H9 (cell line): ENCODE measurements around the gene FAM162A. TPM values are rescaled to one million over a fixed set of nuclear protein-coding genes. Genes with fewer than 3 reads are reported as not detected.
A peak's percentile ranks its signal among the peaks of the same experiment; 100 is the strongest.

Experiments used
- DNase-seq: peaks from one replicate; pipeline ENCODE4 v3.0.0-alpha.2; 2017
- H2AFZ ChIP-seq: one replicate; pipeline ENCODE4 v1.6.1; 2013; ENCODE audit warnings: mild to moderate bottlenecking, low read length, control low read depth, moderate library complexity
- H2AK5ac ChIP-seq: 2 replicates; pipeline ENCODE4 v1.6.1; 2013; ENCODE audit warnings: low read length, control low read depth, mixed read lengths; ENCODE audit not compliant: insufficient read length
- H2BK120ac ChIP-seq: one replicate; pipeline ENCODE4 v1.6.1; 2013; ENCODE audit warnings: low read depth, mild to moderate bottlenecking, low read length, control low read depth, inconsistent platforms; ENCODE audit not compliant: poor library complexity, severe bottlenecking
- H2BK12ac ChIP-seq: 2 replicates; pipeline ENCODE4 v1.6.1; 2013; ENCODE audit warnings: low read length, control low read depth, mixed read lengths, low read depth; ENCODE audit not compliant: insufficient read length
- H2BK15ac ChIP-seq: 2 replicates; pipeline ENCODE4 v1.6.1; 2013; ENCODE audit warnings: low read depth, low read length, control low read depth
- H2BK20ac ChIP-seq: one replicate; pipeline ENCODE4 v1.6.1; 2013; ENCODE audit warnings: low read depth, mild to moderate bottlenecking, low read length, control low read depth, inconsistent platforms; ENCODE audit not compliant: poor library complexity, severe bottlenecking
- H2BK5ac ChIP-seq: 2 replicates; pipeline ENCODE4 v1.6.1; 2013; ENCODE audit warnings: low read length, control low read depth, mixed read lengths; ENCODE audit not compliant: insufficient read length
- H3K14ac ChIP-seq: 2 replicates; pipeline ENCODE4 v1.6.1; 2013; ENCODE audit warnings: low read length, control low read depth; ENCODE audit not compliant: insufficient read depth
- H3K18ac ChIP-seq: 2 replicates; pipeline ENCODE4 v1.6.1; 2013; ENCODE audit warnings: low read depth, mild to moderate bottlenecking, mixed read lengths, low read length, control low read depth; ENCODE audit not compliant: insufficient read length
- H3K23ac ChIP-seq: 2 replicates; pipeline ENCODE4 v1.6.1; 2013; ENCODE audit warnings: low read length, control low read depth, mixed read lengths, low read depth; ENCODE audit not compliant: insufficient read length
- H3K23me2 ChIP-seq: 2 replicates; pipeline ENCODE4 v1.6.1; 2013; ENCODE audit warnings: low read depth, mild to moderate bottlenecking, mixed read lengths, low read length, control low read depth; ENCODE audit not compliant: insufficient read length, poor library complexity, severe bottlenecking
- H3K27ac ChIP-seq: 2 replicates; pipeline ENCODE4 v1.5.1; 2013; ENCODE audit warnings: low read length, control low read depth, mixed read lengths, low read depth; ENCODE audit not compliant: insufficient read length
- H3K27me3 ChIP-seq: 2 replicates; pipeline ENCODE4 v1.6.1; 2013; ENCODE audit warnings: low read length, control low read depth, inconsistent platforms; ENCODE audit not compliant: insufficient read depth
- H3K4ac ChIP-seq: 2 replicates; pipeline ENCODE4 v1.6.1; 2013; ENCODE audit warnings: low read depth, mild to moderate bottlenecking, control low read depth, inconsistent platforms, low read length, moderate library complexity
- H3K4me1 ChIP-seq: 2 replicates; pipeline ENCODE4 v1.6.1; 2013; ENCODE audit warnings: low read length, control low read depth, inconsistent platforms; ENCODE audit not compliant: insufficient read depth
- H3K4me2 ChIP-seq: 2 replicates; pipeline ENCODE4 v1.6.1; 2013; ENCODE audit warnings: low read length, control low read depth, mixed read lengths; ENCODE audit not compliant: insufficient read length, insufficient read depth
- H3K56ac ChIP-seq: 2 replicates; pipeline ENCODE4 v1.6.1; 2013; ENCODE audit warnings: low read depth, mild to moderate bottlenecking, mixed read lengths, low read length, control low read depth; ENCODE audit not compliant: insufficient read length
- H3K79me1 ChIP-seq: 2 replicates; pipeline ENCODE4 v1.6.1; 2013; ENCODE audit warnings: low read depth, mild to moderate bottlenecking, moderate library complexity, low read length, control low read depth, inconsistent platforms; ENCODE audit not compliant: insufficient read depth, poor library complexity, severe bottlenecking
- H3K79me2 ChIP-seq: 2 replicates; pipeline ENCODE4 v1.6.1; 2013; ENCODE audit warnings: low read length, control low read depth, inconsistent platforms; ENCODE audit not compliant: insufficient read depth
- H3K9ac ChIP-seq: 2 replicates; pipeline ENCODE4 v1.6.1; 2013; ENCODE audit warnings: low read length, control low read depth, mixed read lengths; ENCODE audit not compliant: insufficient read length; ENCODE audit errors: extremely low read depth
- H3K9me3 ChIP-seq: one replicate; pipeline ENCODE4 v1.6.1; 2013; ENCODE audit warnings: low read depth, low read length, inconsistent platforms; ENCODE audit not compliant: control insufficient read depth
- H3T11ph ChIP-seq: one replicate; pipeline ENCODE4 v1.6.1; 2013; ENCODE audit warnings: mild to moderate bottlenecking, low read length, control low read depth, inconsistent platforms
- H4K20me1 ChIP-seq: one replicate; pipeline ENCODE4 v1.6.1; 2013; ENCODE audit not compliant: control insufficient read depth, insufficient read length, insufficient read depth
- H4K5ac ChIP-seq: 2 replicates; pipeline ENCODE4 v1.6.1; 2013; ENCODE audit warnings: low read depth, mild to moderate bottlenecking, mixed read lengths, low read length, control low read depth; ENCODE audit not compliant: insufficient read length
- H4K8ac ChIP-seq: replicated peaks from 2 replicates; pipeline ENCODE4 v1.6.1; 2013; ENCODE audit warnings: low read length, control low read depth, mixed read lengths, low read depth; ENCODE audit not compliant: insufficient read length
- H4K91ac ChIP-seq: 2 replicates; pipeline ENCODE4 v1.6.1; 2013; ENCODE audit warnings: low read depth, mild to moderate bottlenecking, moderate library complexity, mixed read lengths, low read length, control low read depth; ENCODE audit not compliant: insufficient read length
- H3K27ac Mint-ChIP-seq, 3 experiments: 2 replicates in 2 of 3; 3 replicates in 1 of 3; pipeline ENCODE4 v1.8.0; 2020 to 2021; ENCODE audit warnings: mixed read lengths in 3 of 3, mild to moderate bottlenecking in 1 of 3, moderate library complexity in 1 of 3
- H3K27me3 Mint-ChIP-seq: 2 replicates; pipeline ENCODE4 v1.8.0; 2021; ENCODE audit warnings: low read depth, mild to moderate bottlenecking, moderate library complexity, mixed read lengths
- H3K36me3 Mint-ChIP-seq, 3 experiments: 2 replicates in 2 of 3; 3 replicates in 1 of 3; pipeline ENCODE4 v1.8.0; 2020 to 2021; ENCODE audit warnings: low read depth in 3 of 3, mixed read lengths in 3 of 3; ENCODE audit not compliant: insufficient read depth in 1 of 3
- H3K4me1 Mint-ChIP-seq, 2 experiments: 2 replicates each; pipeline ENCODE4 v1.8.0; 2020; ENCODE audit warnings: mixed read lengths in 2 of 2
- H3K4me3 Mint-ChIP-seq, 2 experiments: 2 replicates in 1 of 2; 3 replicates in 1 of 2; pipeline ENCODE4 v1.8.0; 2020 to 2021; ENCODE audit warnings: mild to moderate bottlenecking in 2 of 2, mixed read lengths in 2 of 2, moderate library complexity in 1 of 2
- H3K9me3 Mint-ChIP-seq, 2 experiments: 2 replicates in 1 of 2; 3 replicates in 1 of 2; pipeline ENCODE4 v1.8.0; 2020; ENCODE audit warnings: mild to moderate bottlenecking in 2 of 2, mixed read lengths in 2 of 2, moderate library complexity in 1 of 2
- WGBS: extraction: QIAGEN DNeasy Blood & Tissue Kit; methylation state at CpG from one replicate; pipeline ENCODE4 v1.1.7; 2013; ENCODE audit warnings: missing lambda C conversion rate, low lambda C conversion rate, mixed read lengths; ENCODE audit not compliant: insufficient read length; ENCODE audit errors: extremely low coverage; 5-methylcytosine and 5-hydroxymethylcytosine counted together
- total RNA-seq: library from RNA; stranded (reverse); gene quantifications from 2 replicates; pipeline ENCODE4 v1.2.1, GENCODE V29; 2021
- TF ChIP-seq, protein P1 (sequence below): fragments of 200-600 bp; sonication (generic); conservative IDR thresholded peaks from 3 replicates; pipeline ENCODE4 v1.8.0; 2021; ENCODE audit warnings: antibody characterized with exemption, mild to moderate bottlenecking

The FAM162A gene
- total RNA-seq, 1 experiment from 2014 or later = 78.5 TPM

DNA sequence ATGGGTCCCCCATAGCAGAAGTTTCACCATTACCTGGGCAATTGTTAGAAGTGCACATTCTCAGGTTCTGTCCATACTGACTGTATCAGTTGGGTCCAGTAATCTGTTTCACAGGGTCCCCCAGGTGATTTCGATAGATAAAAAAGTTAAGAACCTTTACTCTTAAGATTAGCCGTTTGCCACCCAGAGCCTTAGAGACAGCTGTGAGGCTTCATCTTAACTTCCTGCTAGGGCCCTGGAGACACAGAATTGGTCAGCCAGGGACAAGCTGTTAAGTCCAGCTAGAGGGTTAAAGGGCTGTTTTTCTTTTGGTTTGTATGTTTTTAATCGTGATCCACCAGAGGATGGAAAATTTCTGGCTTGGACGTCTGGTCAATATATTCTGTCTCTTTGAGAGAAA, 6.7 kb downstream of the FAM162A start:
- H3K79me1 ChIP-seq = no peaks in the 10 kb centered on the region
- no peak overlapping the region for H3K4me2 ChIP-seq
- no peaks in the 10 kb centered on the region for H4K20me1 ChIP-seq
- no peak overlapping the region for H2BK5ac ChIP-seq
- H2BK20ac ChIP-seq = no peak overlapping the region
- no peaks in the 10 kb centered on the region for H3K4me1 ChIP-seq
- peaks cover 8 to 11% of the 10 kb centered on the region in 2 experiments for H3K4me1 Mint-ChIP-seq
- H2AFZ ChIP-seq = no peak overlapping the region
- no CpG with 5 or more reads among the region's 4 CpGs for WGBS
- H3K18ac ChIP-seq = no peak overlapping the region
- H3K9me3 ChIP-seq = no peaks in the 10 kb centered on the region
- H2BK120ac ChIP-seq = no peak overlapping the region
- peak overlapping the region in 1 of 3 experiments; percentile 81; a peak in 1 of 7 replicates for H3K27ac Mint-ChIP-seq
- H3K4me3 Mint-ChIP-seq = no peak overlapping the region
- no peak overlapping the region for H3K56ac ChIP-seq
- H3K9ac ChIP-seq = no peak overlapping the region
- no peak overlapping the region for H3K4ac ChIP-seq
- H3K14ac ChIP-seq = no peak overlapping the region
- H2AK5ac ChIP-seq = no peak overlapping the region
- H3K27me3 Mint-ChIP-seq = no peaks in the 10 kb centered on the region
- H3K79me2 ChIP-seq = no peaks in the 10 kb centered on the region; the same call in 1 of the 2 replicates
- no peak overlapping the region for H4K5ac ChIP-seq
- no peak overlapping the region for H2BK12ac ChIP-seq
- peaks cover 0 to 21% (median 12%) of the 10 kb centered on the region in 3 experiments; a peak in 4 of 7 replicates for H3K36me3 Mint-ChIP-seq
- TF ChIP-seq, protein P1, sequence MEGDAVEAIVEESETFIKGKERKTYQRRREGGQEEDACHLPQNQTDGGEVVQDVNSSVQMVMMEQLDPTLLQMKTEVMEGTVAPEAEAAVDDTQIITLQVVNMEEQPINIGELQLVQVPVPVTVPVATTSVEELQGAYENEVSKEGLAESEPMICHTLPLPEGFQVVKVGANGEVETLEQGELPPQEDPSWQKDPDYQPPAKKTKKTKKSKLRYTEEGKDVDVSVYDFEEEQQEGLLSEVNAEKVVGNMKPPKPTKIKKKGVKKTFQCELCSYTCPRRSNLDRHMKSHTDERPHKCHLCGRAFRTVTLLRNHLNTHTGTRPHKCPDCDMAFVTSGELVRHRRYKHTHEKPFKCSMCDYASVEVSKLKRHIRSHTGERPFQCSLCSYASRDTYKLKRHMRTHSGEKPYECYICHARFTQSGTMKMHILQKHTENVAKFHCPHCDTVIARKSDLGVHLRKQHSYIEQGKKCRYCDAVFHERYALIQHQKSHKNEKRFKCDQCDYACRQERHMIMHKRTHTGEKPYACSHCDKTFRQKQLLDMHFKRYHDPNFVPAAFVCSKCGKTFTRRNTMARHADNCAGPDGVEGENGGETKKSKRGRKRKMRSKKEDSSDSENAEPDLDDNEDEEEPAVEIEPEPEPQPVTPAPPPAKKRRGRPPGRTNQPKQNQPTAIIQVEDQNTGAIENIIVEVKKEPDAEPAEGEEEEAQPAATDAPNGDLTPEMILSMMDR = no peak
- no peaks in the 10 kb centered on the region for H3K9me3 Mint-ChIP-seq
- H3T11ph ChIP-seq = no peak overlapping the region
- H4K91ac ChIP-seq = no peak overlapping the region
- no peaks in the 10 kb centered on the region for H3K27me3 ChIP-seq
- H3K23ac ChIP-seq = no peak overlapping the region
- DNase-seq = no peak
- H3K27ac ChIP-seq = no peak overlapping the region
- no peak overlapping the region for H4K8ac ChIP-seq
- no peak overlapping the region for H2BK15ac ChIP-seq
- H3K23me2 ChIP-seq = no peaks in the 10 kb centered on the region
